ENCODE measurements around the gene MVD. TPM values are rescaled to one million over a fixed set of nuclear protein-coding genes. Genes with fewer than 3 reads are reported as not detected.

MVD gene
- total RNA-seq, 4 donors from 2014 or later: 10.9 to 27.5 (median 16.3) TPM

GRCh38 chr16:88634994-88635670, 27.8 kb downstream of the MVD start:
- no peak for ATAC-seq (ENCODE audit: low FRiP score)
- DNase-seq (ENCODE audit: low spot score): no peak
- TF ChIP-seq, protein P1, sequence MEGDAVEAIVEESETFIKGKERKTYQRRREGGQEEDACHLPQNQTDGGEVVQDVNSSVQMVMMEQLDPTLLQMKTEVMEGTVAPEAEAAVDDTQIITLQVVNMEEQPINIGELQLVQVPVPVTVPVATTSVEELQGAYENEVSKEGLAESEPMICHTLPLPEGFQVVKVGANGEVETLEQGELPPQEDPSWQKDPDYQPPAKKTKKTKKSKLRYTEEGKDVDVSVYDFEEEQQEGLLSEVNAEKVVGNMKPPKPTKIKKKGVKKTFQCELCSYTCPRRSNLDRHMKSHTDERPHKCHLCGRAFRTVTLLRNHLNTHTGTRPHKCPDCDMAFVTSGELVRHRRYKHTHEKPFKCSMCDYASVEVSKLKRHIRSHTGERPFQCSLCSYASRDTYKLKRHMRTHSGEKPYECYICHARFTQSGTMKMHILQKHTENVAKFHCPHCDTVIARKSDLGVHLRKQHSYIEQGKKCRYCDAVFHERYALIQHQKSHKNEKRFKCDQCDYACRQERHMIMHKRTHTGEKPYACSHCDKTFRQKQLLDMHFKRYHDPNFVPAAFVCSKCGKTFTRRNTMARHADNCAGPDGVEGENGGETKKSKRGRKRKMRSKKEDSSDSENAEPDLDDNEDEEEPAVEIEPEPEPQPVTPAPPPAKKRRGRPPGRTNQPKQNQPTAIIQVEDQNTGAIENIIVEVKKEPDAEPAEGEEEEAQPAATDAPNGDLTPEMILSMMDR (IDR thresholded peaks at IDR 0.05): no peak

GRCh38 chr16:88634141-88634993, 28.5 kb downstream of the MVD start:
- TF ChIP-seq, protein P1 (IDR thresholded peaks at IDR 0.05): no peak
- DNase-seq (ENCODE audit: low spot score) (no peak), ATAC-seq (ENCODE audit: low FRiP score) (peak; percentile 68)

- DNase-seq (ENCODE audit: low spot score): no peak
- TF ChIP-seq, protein P1 (IDR thresholded peaks at IDR 0.05): no peak
- ATAC-seq (ENCODE audit: low FRiP score): peak; percentile 5
These were observed 29.2 kb downstream of the MVD start for GRCh38 chr16:88633684-88634140.

GRCh38 chr16:88632587-88632930, 30.3 kb downstream of the MVD start:
- ATAC-seq (ENCODE audit: low FRiP score) (no peak), DNase-seq (ENCODE audit: low spot score) (no peak)
- TF ChIP-seq, protein P1 (IDR thresholded peaks at IDR 0.05): no peak

- TF ChIP-seq, protein P1 (IDR thresholded peaks at IDR 0.05): no peak
- DNase-seq (ENCODE audit: low spot score) (no peak), ATAC-seq (ENCODE audit: low FRiP score) (no peak)
These were observed 30.8 kb downstream of the MVD start for GRCh38 chr16:88631920-88632586.

DNA sequence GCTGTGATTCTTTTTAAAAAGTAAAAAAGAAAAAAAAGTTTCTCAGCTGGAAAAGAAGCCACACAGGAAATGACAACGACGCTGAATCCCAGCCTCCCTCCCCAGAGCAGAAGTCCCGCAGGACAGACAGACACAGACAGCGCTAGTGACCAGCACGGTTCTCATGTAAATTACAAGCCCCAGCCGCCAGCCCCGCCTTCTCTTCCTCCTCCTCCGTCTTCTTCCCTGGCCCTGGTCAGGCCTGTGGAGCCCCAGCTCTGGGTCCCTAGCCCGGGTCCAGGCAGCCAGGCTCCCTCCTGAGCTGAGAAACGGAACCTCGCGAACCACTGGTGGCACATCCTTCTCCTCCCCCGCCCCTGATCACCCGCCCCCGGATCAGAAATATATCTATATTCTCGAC, 31.5 kb downstream of the MVD start:
- TF ChIP-seq, protein P1 (IDR thresholded peaks at IDR 0.05): no peak
- ATAC-seq (ENCODE audit: low FRiP score): no peak
- no peak for DNase-seq (ENCODE audit: low spot score)
